BLaER1 treated with 17β-estradiol and CSF1 and Interleukin-3, amounts not matched to agents 10 nM and 100 nM (cell line): ENCODE results near the gene PROSER2.

Experiments used
- H3K27ac ChIP-seq, 11 experiments: shearing (Covaris generic); formaldehyde crosslinking; 2 replicates each; pipeline ENCODE4 v1.8.1; 2022
- H3K27me3 ChIP-seq, 11 experiments: shearing (Covaris generic); formaldehyde crosslinking; 2 replicates each; pipeline ENCODE4 v1.8.1; 2022
- H3K36me3 ChIP-seq, 11 experiments: shearing (Covaris generic); formaldehyde crosslinking; 2 replicates each; pipeline ENCODE4 v1.8.1; 2022
- H3K4me1 ChIP-seq, 10 experiments: shearing (Covaris generic); formaldehyde crosslinking; 2 replicates each; pipeline ENCODE4 v1.8.1; 2022
- H3K4me2 ChIP-seq, 11 experiments: shearing (Covaris generic); formaldehyde crosslinking; 2 replicates each; pipeline ENCODE4 v1.8.1; 2022
- H3K4me3 ChIP-seq, 10 experiments: shearing (Covaris generic); formaldehyde crosslinking; 2 replicates each; pipeline ENCODE4 v1.8.1; 2022
- H3K9ac ChIP-seq, 11 experiments: shearing (Covaris generic); formaldehyde crosslinking; 2 replicates each; pipeline ENCODE4 v1.8.1; 2022
- H3K9me3 ChIP-seq, 11 experiments: shearing (Covaris generic); formaldehyde crosslinking; replicated peaks in 1 of 11; 2 replicates each; pipeline ENCODE4 v1.8.1; 2022
- H4K20me1 ChIP-seq, 11 experiments: shearing (Covaris generic); formaldehyde crosslinking; 2 replicates each; pipeline ENCODE4 v1.8.1; 2022
- Cebpa-rat ChIP-seq, 11 experiments: shearing (Covaris generic); IDR thresholded peaks; 2 replicates each; pipeline ENCODE4 v1.8.1; 2022

The PROSER2 gene

DNA sequence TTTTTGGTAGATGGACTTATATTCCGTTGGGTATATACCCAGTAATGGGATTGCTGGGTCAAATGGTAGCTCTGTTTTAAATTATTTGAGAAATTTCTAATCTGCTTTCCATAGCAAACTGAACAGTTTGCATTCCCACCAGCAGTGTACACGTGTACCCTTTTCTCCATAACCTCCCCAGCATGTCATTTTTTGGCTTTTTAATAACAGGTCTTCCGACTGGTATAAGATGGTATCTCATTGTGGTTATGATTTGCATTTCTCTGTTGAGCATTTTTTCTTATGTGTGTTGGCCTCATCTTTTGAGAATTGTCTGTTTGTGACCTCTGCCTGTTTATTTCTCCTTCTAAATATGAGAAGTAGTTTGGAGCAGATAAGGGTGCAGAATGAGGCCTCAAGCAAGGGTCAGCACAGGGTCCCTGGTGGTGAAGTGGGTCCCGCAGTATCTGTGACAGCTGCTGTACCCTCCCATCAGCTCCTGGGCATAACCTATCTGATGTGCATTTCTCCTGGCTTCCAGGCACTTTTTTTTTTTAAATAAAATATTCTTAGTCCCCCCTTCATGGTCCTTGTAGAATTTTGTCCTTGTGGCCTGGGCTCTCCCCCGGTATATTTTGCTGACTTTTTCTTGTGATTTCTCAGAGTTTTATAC is 73.5 kb downstream of the PROSER2 start:
- no peak overlapping the region for H3K9ac ChIP-seq
- no peak overlapping the region for H3K27ac ChIP-seq
- no peaks in the 10 kb centered on the region for H3K36me3 ChIP-seq

GRCh38 chr10:11898033-11898371 is 74.8 kb downstream of the PROSER2 start:
- H3K4me1 ChIP-seq, result no peaks in the 10 kb centered on the region
- no peak for TF ChIP-seq Cebpa-rat (IDR thresholded peaks at IDR 0.05)
- H3K27me3 ChIP-seq, result no peaks in the 10 kb centered on the region
- H3K4me3 ChIP-seq, result no peak overlapping the region
- H3K9me3 ChIP-seq, result no peaks in the 10 kb centered on the region; a peak in 1 of 22 replicates
- no peak overlapping the region for H3K27ac ChIP-seq
- no peaks in the 10 kb centered on the region; a peak in 1 of 22 replicates for H4K20me1 ChIP-seq
- H3K9ac ChIP-seq, result no peak overlapping the region
- H3K36me3 ChIP-seq, result no peaks in the 10 kb centered on the region
- H3K4me2 ChIP-seq, result no peak overlapping the region

More for the DNA sequence above, 73.5 kb downstream of the PROSER2 start:
- no peaks in the 10 kb centered on the region; a peak in 1 of 22 replicates for H3K9me3 ChIP-seq
- H3K27me3 ChIP-seq, result no peaks in the 10 kb centered on the region
- no peak overlapping the region for H3K4me3 ChIP-seq
- no peaks in the 10 kb centered on the region for H3K4me1 ChIP-seq
- no peaks in the 10 kb centered on the region; a peak in 1 of 22 replicates for H4K20me1 ChIP-seq
- no peak overlapping the region for H3K4me2 ChIP-seq
- TF ChIP-seq Cebpa-rat (IDR thresholded peaks at IDR 0.05), result no peak

- Histone ChIP-seq H3K9ac (no peak overlapping the region), H3K27me3 (no peaks in the 10 kb centered on the region), H3K36me3 (no peaks in the 10 kb centered on the region), H3K4me3 (no peak overlapping the region), H3K4me2 (no peak overlapping the region), H3K9me3 (no peaks in the 10 kb centered on the region; a peak in 1 of 22 replicates), H3K27ac (no peak overlapping the region), H4K20me1 (no peaks in the 10 kb centered on the region; a peak in 1 of 22 replicates), H3K4me1 (no peaks in the 10 kb centered on the region)
- no peak for TF ChIP-seq Cebpa-rat (IDR thresholded peaks at IDR 0.05)
These were observed 75.4 kb downstream of the PROSER2 start for GRCh38 chr10:11898372-11899066.

DNA sequence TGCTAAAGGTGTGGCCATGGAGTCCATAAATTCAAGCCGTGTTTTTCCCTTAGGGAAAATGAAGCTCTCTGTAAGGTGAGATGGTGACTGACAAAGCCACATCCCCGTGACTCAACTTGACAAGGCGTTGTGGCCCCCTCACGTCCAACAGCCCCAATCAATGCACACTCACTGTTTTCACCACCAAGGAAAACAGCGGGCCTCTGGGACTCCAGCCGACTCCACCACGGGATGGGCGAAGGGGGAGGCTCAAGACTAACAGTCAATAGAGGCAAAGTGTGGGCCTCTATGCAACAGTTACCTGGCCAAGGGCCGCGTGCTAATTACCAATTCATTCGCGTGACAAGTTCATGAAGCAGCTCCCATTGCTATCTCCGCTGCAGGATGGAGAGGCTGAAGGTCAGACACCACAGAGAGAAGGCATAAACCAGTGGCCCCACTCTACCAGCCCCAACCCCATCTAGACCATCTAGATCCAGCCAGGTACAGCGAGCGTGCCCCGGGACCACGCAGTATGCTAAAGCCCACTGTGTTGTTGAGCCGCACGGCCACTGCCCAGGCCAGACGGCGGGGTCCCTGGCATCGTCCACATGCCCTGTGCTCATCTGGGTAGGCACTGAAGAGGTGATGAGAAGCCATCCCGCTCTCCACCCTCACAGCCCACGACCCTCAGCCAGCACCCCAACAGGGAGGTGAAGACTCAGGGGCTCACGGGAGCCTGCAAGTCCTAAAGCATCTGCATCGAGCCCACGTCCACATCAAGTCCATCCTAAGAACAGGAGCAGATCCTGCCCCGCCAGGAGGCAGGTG is 76.1 kb downstream of the PROSER2 start:
- H3K27me3 ChIP-seq, result no peaks in the 10 kb centered on the region
- H4K20me1 ChIP-seq, result no peaks in the 10 kb centered on the region; a peak in 1 of 22 replicates
- H3K9me3 ChIP-seq, result no peaks in the 10 kb centered on the region; a peak in 1 of 22 replicates
- H3K4me3 ChIP-seq, result no peak overlapping the region
- H3K4me2 ChIP-seq, result no peak overlapping the region
- no peak for TF ChIP-seq Cebpa-rat (IDR thresholded peaks at IDR 0.05)
- H3K4me1 ChIP-seq, result no peaks in the 10 kb centered on the region
- H3K27ac ChIP-seq, result no peak overlapping the region
- H3K9ac ChIP-seq, result no peak overlapping the region
- H3K36me3 ChIP-seq, result no peaks in the 10 kb centered on the region

DNA sequence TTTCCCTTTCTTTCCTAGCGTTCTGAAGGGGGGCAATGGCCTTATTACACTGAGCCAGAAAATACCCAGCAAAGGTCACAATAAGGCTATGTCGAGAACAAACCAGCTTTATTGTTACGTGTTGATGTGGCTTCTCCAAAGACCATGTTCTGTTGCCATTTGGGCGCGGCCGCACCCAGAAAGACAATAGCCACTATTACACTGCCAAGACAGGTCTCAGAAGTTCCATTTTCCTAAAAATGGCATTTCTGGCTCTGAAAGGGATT is 77.8 kb downstream of the PROSER2 start:
- no peaks in the 10 kb centered on the region for H3K36me3 ChIP-seq
- H3K4me1 ChIP-seq, result peaks cover 0 to 5% (median 1%) of the 10 kb centered on the region in 10 experiments; a peak in 7 of 20 replicates
- H3K9ac ChIP-seq, result no peak overlapping the region
- no peak overlapping the region for H3K4me2 ChIP-seq
- H3K9me3 ChIP-seq, result no peaks in the 10 kb centered on the region
- H3K27ac ChIP-seq, result no peak overlapping the region
- TF ChIP-seq Cebpa-rat (IDR thresholded peaks at IDR 0.05), result no peak
- H3K4me3 ChIP-seq, result no peak overlapping the region
- 0 out of 22 replicates have a peak, but pooled peaks cover 0 to 6% (median 0%) of the 10 kb centered on the region in 11 experiments for H3K27me3 ChIP-seq
- H4K20me1 ChIP-seq, result no peaks in the 10 kb centered on the region

- Histone ChIP-seq H3K27me3 (0 out of 22 replicates have a peak, but pooled peaks cover 0 to 6% (median 0%) of the 10 kb centered on the region in 11 experiments), H3K4me2 (no peak overlapping the region), H3K36me3 (no peaks in the 10 kb centered on the region), H3K4me3 (no peak overlapping the region), H3K9me3 (no peaks in the 10 kb centered on the region), H3K27ac (no peak overlapping the region), H3K4me1 (peaks cover 1 to 10% (median 5%) of the 10 kb centered on the region in 10 experiments; a peak in 15 of 20 replicates), H4K20me1 (no peaks in the 10 kb centered on the region), H3K9ac (no peak overlapping the region)
- no peak for TF ChIP-seq Cebpa-rat (IDR thresholded peaks at IDR 0.05)
These were observed 78.3 kb downstream of the PROSER2 start for GRCh38 chr10:11901454-11901832.

DNA sequence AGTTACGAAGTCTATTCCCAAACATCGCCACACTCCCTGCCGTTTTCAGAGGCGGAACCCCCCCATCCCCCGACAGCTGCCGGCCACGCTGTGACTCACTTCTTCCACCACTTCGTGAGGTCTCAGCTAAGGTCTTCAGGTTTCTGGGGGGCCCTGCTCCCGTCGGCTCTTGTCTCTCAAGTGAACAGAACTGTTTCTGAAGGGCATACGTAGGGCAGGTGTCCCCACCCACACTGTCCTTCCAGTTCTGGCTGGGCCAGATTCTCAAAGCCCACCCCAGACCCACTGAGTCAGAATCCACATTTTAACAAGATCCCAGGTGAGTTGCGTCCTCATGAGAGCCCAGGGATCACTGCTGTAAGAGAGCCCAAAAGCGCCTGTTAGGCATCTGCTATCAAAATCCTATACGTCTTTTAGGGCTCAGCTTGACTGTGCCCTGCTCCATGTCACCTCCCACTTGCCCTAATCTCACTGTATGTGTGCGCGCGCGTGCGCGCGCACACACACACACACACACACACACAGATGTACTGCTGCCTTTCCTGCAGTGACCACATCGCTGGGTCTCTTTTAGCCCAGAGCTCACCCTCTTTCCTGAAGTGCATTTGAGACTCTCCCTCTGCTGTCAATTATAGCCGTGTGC is 78.8 kb downstream of the PROSER2 start:
- no peak overlapping the region for H3K4me2 ChIP-seq
- H3K9me3 ChIP-seq, result no peaks in the 10 kb centered on the region
- H3K4me3 ChIP-seq, result no peak overlapping the region
- H4K20me1 ChIP-seq, result no peaks in the 10 kb centered on the region
- 0 out of 22 replicates have a peak, but pooled peaks cover 0 to 6% (median 0%) of the 10 kb centered on the region in 11 experiments for H3K27me3 ChIP-seq
- no peak for TF ChIP-seq Cebpa-rat (IDR thresholded peaks at IDR 0.05)
- no peak overlapping the region for H3K9ac ChIP-seq
- H3K4me1 ChIP-seq, result peaks cover 6 to 15% (median 10%) of the 10 kb centered on the region in 10 experiments; a peak in 18 of 20 replicates
- no peak overlapping the region for H3K27ac ChIP-seq
- no peaks in the 10 kb centered on the region for H3K36me3 ChIP-seq

DNA sequence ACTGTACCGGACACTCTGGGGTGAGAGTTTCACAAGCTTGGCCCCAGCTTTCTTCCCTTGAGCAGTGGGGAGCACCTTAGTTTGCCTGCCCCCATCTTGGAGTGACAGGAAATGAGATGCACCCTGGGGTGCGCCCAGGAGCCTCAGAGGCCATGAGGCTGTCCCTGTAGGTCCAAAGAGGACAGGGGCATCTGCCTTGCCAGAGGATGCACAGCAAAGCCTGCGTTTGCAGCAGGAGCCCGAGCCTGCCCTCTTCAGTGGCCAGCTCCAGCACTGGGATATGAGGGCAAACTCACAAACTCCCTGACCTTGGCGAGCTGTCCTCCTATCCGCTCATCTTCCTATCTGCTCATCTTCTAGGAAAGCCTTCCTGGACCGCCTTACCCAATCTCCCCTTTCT is 79.5 kb downstream of the PROSER2 start:
- Histone ChIP-seq H3K27me3 (0 out of 22 replicates have a peak, but pooled peaks cover 0 to 6% (median 0%) of the 10 kb centered on the region in 11 experiments), H4K20me1 (no peaks in the 10 kb centered on the region), H3K36me3 (no peaks in the 10 kb centered on the region), H3K9me3 (no peaks in the 10 kb centered on the region), H3K4me1 (peaks cover 8 to 18% (median 12%) of the 10 kb centered on the region in 10 experiments; a peak in 18 of 20 replicates), H3K9ac (no peak overlapping the region), H3K4me3 (no peak overlapping the region), H3K4me2 (no peak overlapping the region), H3K27ac (no peak overlapping the region)
- no peak for TF ChIP-seq Cebpa-rat (IDR thresholded peaks at IDR 0.05)

GRCh38 chr10:11906714-11907113 is 83.6 kb downstream of the PROSER2 start:
- Histone ChIP-seq H3K9ac (no peak overlapping the region), H3K9me3 (no peaks in the 10 kb centered on the region), H4K20me1 (no peaks in the 10 kb centered on the region; a peak in 1 of 22 replicates), H3K36me3 (no peaks in the 10 kb centered on the region), H3K4me3 (no peak overlapping the region), H3K27ac (no peak overlapping the region), H3K4me1 (peaks cover 8 to 27% (median 20%) of the 10 kb centered on the region in 10 experiments; a peak in 18 of 20 replicates), H3K4me2 (peak overlapping the region; percentile 10 to 55 (median 39); a peak in 16 of 22 replicates), H3K27me3 (0 out of 22 replicates have a peak, but pooled peaks cover 0 to 6% (median 0%) of the 10 kb centered on the region in 11 experiments)
- no peak for TF ChIP-seq Cebpa-rat (IDR thresholded peaks at IDR 0.05)
